IMR-90 (cell line): ENCODE data around the gene CCDC38. TPM values are rescaled to one million over a fixed set of nuclear protein-coding genes. Genes with fewer than 3 reads are reported as not detected.

Experiments
- ATAC-seq: fragments of 200-7000 bp; cut with Tn5 transposase; 2 replicates; pipeline ENCODE4 v1.9.1; 2020; ENCODE audit warnings: low read depth, mild to moderate bottlenecking, moderate library complexity
- BruUV-seq: library from RNA; stranded (reverse); fragments of 400-500 nt; replicated peaks from 2 replicates; lab custom pipeline; 2021; lab: Mats Ljungman, UMichigan
- CTCF ChIA-PET: fragments of 300-600 bp; formaldehyde crosslinking; extraction: SDS; loops from one replicate; lab custom pipeline; 2021; ENCODE audit warnings: antibody characterized with exemption; lab: Yijun Ruan, JAX
- POLR2A ChIA-PET: fragments of 300-600 bp; sonication (Branson Sonifier 250); formaldehyde crosslinking; loops from one replicate; lab custom pipeline; 2022; ENCODE audit warnings: antibody characterized with exemption; ENCODE audit not compliant: unreplicated experiment; lab: Charles Lee
- DNase-seq: peaks from one replicate; pipeline ENCODE4 v3.0.0; 2013
- H2AFZ ChIP-seq: replicated peaks from 2 replicates; pipeline ENCODE3; 2013; ENCODE audit warnings: low read length, mild to moderate bottlenecking; ENCODE audit not compliant: poor library complexity
- H2AK5ac ChIP-seq: 2 replicates; pipeline ENCODE4 v1.6.1; 2013; ENCODE audit warnings: low read depth, low read length, inconsistent platforms
- H2AK9ac ChIP-seq: replicated peaks from 2 replicates; pipeline ENCODE3; 2013; ENCODE audit warnings: mild to moderate bottlenecking, low read depth, low read length, moderate library complexity; ENCODE audit not compliant: poor library complexity
- H2BK120ac ChIP-seq: 2 replicates; pipeline ENCODE4 v1.6.1; 2013; ENCODE audit warnings: low read depth, low read length, inconsistent platforms
- H2BK15ac ChIP-seq: 3 replicates; pipeline ENCODE4 v1.6.1; 2013; ENCODE audit warnings: low read depth, low read length, inconsistent platforms
- H2BK20ac ChIP-seq: 2 replicates; pipeline ENCODE4 v1.6.1; 2013; ENCODE audit warnings: low read depth, mild to moderate bottlenecking, inconsistent platforms, low read length, moderate library complexity
- H2BK5ac ChIP-seq: 2 replicates; pipeline ENCODE4 v1.6.1; 2013; ENCODE audit warnings: mild to moderate bottlenecking, low read depth, low read length, inconsistent platforms; ENCODE audit not compliant: poor library complexity, severe bottlenecking
- H3K14ac ChIP-seq: replicated peaks from 2 replicates; pipeline ENCODE4 v1.6.1; 2013; ENCODE audit warnings: low read depth, low read length, inconsistent platforms
- H3K18ac ChIP-seq: 2 replicates; pipeline ENCODE4 v1.6.1; 2013; ENCODE audit warnings: low read depth, low read length, control low read depth
- H3K23ac ChIP-seq: 2 replicates; pipeline ENCODE4 v1.6.1; 2013; ENCODE audit warnings: low read depth, low read length, inconsistent platforms
- H3K27ac ChIP-seq: 2 replicates; pipeline ENCODE4 v1.5.1; 2013; ENCODE audit warnings: mild to moderate bottlenecking, control low read depth, low read length; ENCODE audit not compliant: insufficient read depth
- H3K27me3 ChIP-seq: 2 replicates; pipeline ENCODE4 v1.6.1; 2013; ENCODE audit warnings: low read length; ENCODE audit not compliant: control insufficient read depth, insufficient read depth
- H3K36me3 ChIP-seq: 2 replicates; pipeline ENCODE4 v1.6.1; 2013; ENCODE audit warnings: low read length, mixed read lengths; ENCODE audit not compliant: control insufficient read depth, insufficient read depth
- H3K4ac ChIP-seq: 2 replicates; pipeline ENCODE4 v1.6.1; 2013; ENCODE audit warnings: low read depth, low read length, inconsistent platforms
- H3K4me1 ChIP-seq: 2 replicates; pipeline ENCODE4 v1.6.1; 2013; ENCODE audit warnings: low read length, mixed read lengths; ENCODE audit not compliant: control insufficient read depth, insufficient read depth
- H3K4me2 ChIP-seq: 2 replicates; pipeline ENCODE4 v1.6.1; 2013; ENCODE audit warnings: low read depth, mild to moderate bottlenecking, control low read depth, low read length, moderate library complexity
- H3K4me3 ChIP-seq: 2 replicates; pipeline ENCODE4 v1.5.1; 2013; ENCODE audit warnings: low read depth, mild to moderate bottlenecking, control low read depth, low read length, moderate library complexity; ENCODE audit not compliant: insufficient read depth
- H3K56ac ChIP-seq: 2 replicates; pipeline ENCODE4 v1.6.1; 2013; ENCODE audit warnings: low read length, inconsistent platforms; ENCODE audit not compliant: insufficient read depth; ENCODE audit errors: extremely low read depth
- H3K79me1 ChIP-seq, 2 experiments: 2 replicates each; pipeline ENCODE4 v1.6.1; 2013; ENCODE audit warnings: low read length in 2 of 2, inconsistent platforms in 1 of 2, low read depth in 1 of 2
- H3K9ac ChIP-seq: 2 replicates; pipeline ENCODE4 v1.6.1; 2013; ENCODE audit warnings: low read depth, low read length, control low read depth
- H3K9me1 ChIP-seq: 2 replicates; pipeline ENCODE4 v1.6.1; 2013; ENCODE audit warnings: low read length, inconsistent platforms; ENCODE audit not compliant: insufficient read depth
- H3K9me3 ChIP-seq: 2 replicates; pipeline ENCODE4 v1.6.1; 2013; ENCODE audit warnings: low read length; ENCODE audit not compliant: control insufficient read depth, insufficient read depth
- H4K20me1 ChIP-seq: 2 replicates; pipeline ENCODE4 v1.6.1; 2013; ENCODE audit warnings: low read length, inconsistent platforms; ENCODE audit not compliant: insufficient read depth
- H4K5ac ChIP-seq: 2 replicates; pipeline ENCODE4 v1.6.1; 2013; ENCODE audit warnings: mild to moderate bottlenecking, low read depth, low read length, control low read depth
- H4K8ac ChIP-seq, 2 experiments: 2 replicates each; pipeline ENCODE4 v1.6.1; 2013; ENCODE audit warnings: low read depth in 2 of 2, low read length in 2 of 2, control low read depth in 1 of 2, inconsistent platforms in 1 of 2
- H4K91ac ChIP-seq: 2 replicates; pipeline ENCODE4 v1.6.1; 2013; ENCODE audit warnings: low read depth, low read length, inconsistent platforms; ENCODE audit not compliant: insufficient read depth
- BHLHE40 ChIP-seq: fragments of 150-350 bp; IDR thresholded peaks from 2 replicates; pipeline ENCODE4 v1.6.1; 2016; ENCODE audit warnings: mild to moderate bottlenecking, low read depth, low read length
- CEBPB ChIP-seq: IDR thresholded peaks from 2 replicates; pipeline ENCODE4 v1.6.1; 2012; ENCODE audit warnings: low read depth, low read length, improper control_type of control experiment
- CHD1 ChIP-seq: IDR thresholded peaks from 2 replicates; pipeline ENCODE4 v1.6.1; 2012; ENCODE audit warnings: low read depth, low read length, improper control_type of control experiment
- CTCF ChIP-seq: conservative IDR thresholded peaks from 2 replicates; pipeline ENCODE4 v1.5.1; 2012; ENCODE audit warnings: mild to moderate bottlenecking, low read depth, low read length, improper control_type of control experiment
- ELK1 ChIP-seq: fragments of 150-350 bp; IDR thresholded peaks from 2 replicates; pipeline ENCODE4 v1.6.1; 2016; ENCODE audit warnings: low read depth, mild to moderate bottlenecking, low read length, moderate library complexity, borderline replicate concordance
- FOS ChIP-seq: fragments of 150-350 bp; IDR thresholded peaks from 2 replicates; pipeline ENCODE4 v1.6.1; 2016; ENCODE audit warnings: low read depth, low read length
- MAFK ChIP-seq: IDR thresholded peaks from 2 replicates; pipeline ENCODE4 v1.6.1; 2012; ENCODE audit warnings: low read depth, low read length, improper control_type of control experiment
- MAZ ChIP-seq: IDR thresholded peaks from 2 replicates; pipeline ENCODE4 v1.6.1; 2012; ENCODE audit warnings: low read depth, mild to moderate bottlenecking, low read length, improper control_type of control experiment, moderate library complexity, borderline replicate concordance
- MXI1 ChIP-seq: IDR thresholded peaks from 2 replicates; pipeline ENCODE4 v1.6.1; 2012; ENCODE audit warnings: low read depth, mild to moderate bottlenecking, low read length, moderate library complexity, borderline replicate concordance
- NFE2L2 ChIP-seq: fragments of 150-350 bp; IDR thresholded peaks from 2 replicates; pipeline ENCODE4 v1.6.1; 2016; ENCODE audit warnings: low read depth, mild to moderate bottlenecking, low read length
- POLR2A ChIP-seq: IDR thresholded peaks from 2 replicates; pipeline ENCODE4 v1.6.1; 2012; ENCODE audit warnings: mild to moderate bottlenecking, low read depth, low read length
- RAD21 ChIP-seq: IDR thresholded peaks from 2 replicates; pipeline ENCODE4 v1.6.1; 2012; ENCODE audit warnings: low read length, improper control_type of control experiment
- RCOR1 ChIP-seq: IDR thresholded peaks from 2 replicates; pipeline ENCODE4 v1.6.1; 2012; ENCODE audit warnings: mild to moderate bottlenecking, low read length, improper control_type of control experiment; ENCODE audit not compliant: insufficient replicate concordance
- RFX5 ChIP-seq: IDR thresholded peaks from 2 replicates; pipeline ENCODE4 v1.8.0; 2012; ENCODE audit warnings: low read depth, mild to moderate bottlenecking, low read length, moderate library complexity
- SMC3 ChIP-seq: fragments of 150-350 bp; IDR thresholded peaks from 2 replicates; pipeline ENCODE4 v1.6.1; 2016; ENCODE audit warnings: low read depth, mild to moderate bottlenecking, antibody characterized with exemption, low read length, moderate library complexity
- USF2 ChIP-seq: fragments of 150-350 bp; IDR thresholded peaks from 2 replicates; pipeline ENCODE4 v1.6.1; 2017; ENCODE audit warnings: mild to moderate bottlenecking, antibody characterized with exemption, low read length, low read depth
- WGBS, 2 experiments: methylation state at CpG; one replicate each; pipeline versions ENCODE4 v1.1.5 to v1.1.7; 2013; ENCODE audit warnings: missing lambda C conversion rate in 2 of 2; ENCODE audit not compliant: insufficient read length in 1 of 2; ENCODE audit errors: extremely low coverage in 2 of 2; 5-methylcytosine and 5-hydroxymethylcytosine counted together
- dilution Hi-C: fragments of 300-500 bp; cut with HindIII; formaldehyde crosslinking; loops from one replicate; pipeline ENCODE4 v1.14.3; 2018; ENCODE audit warnings: low sequenced_read_pairs; ENCODE audit not compliant: unreplicated experiment
- in situ Hi-C: fragments of 300-500 bp; cut with MboI; formaldehyde crosslinking; loops from 3 replicates; pipeline ENCODE4 v1.14.3; 2019; ENCODE audit warnings: low sequenced_read_pairs, inconsistent platforms, mixed read lengths
- intact Hi-C: fragments of 100-400 bp; cut with micrococcal nuclease; formaldehyde crosslinking; loops from 2 replicates; pipeline ENCODE4 v1.10.0; 2022
- polyA plus RNA-seq, 3 experiments: library from polyadenylated mRNA; depleted of rRNA; stranded (reverse); fragments of >200 nt; gene quantifications; 2 replicates each; pipeline ENCODE4 v1.2.3, GENCODE V29; 2012; ENCODE audit warnings: low replicate concordance in 1 of 3
- total RNA-seq: library from RNA; depleted of rRNA; stranded (reverse); fragments of >200 nt; gene quantifications from 2 replicates; pipeline ENCODE4 v1.2.3, GENCODE V29; 2012

The CCDC38 gene
- total and polyA plus RNA-seq, 2 of the 4 experiments (the other 2 are of a cell fraction), result not detected

DNA sequence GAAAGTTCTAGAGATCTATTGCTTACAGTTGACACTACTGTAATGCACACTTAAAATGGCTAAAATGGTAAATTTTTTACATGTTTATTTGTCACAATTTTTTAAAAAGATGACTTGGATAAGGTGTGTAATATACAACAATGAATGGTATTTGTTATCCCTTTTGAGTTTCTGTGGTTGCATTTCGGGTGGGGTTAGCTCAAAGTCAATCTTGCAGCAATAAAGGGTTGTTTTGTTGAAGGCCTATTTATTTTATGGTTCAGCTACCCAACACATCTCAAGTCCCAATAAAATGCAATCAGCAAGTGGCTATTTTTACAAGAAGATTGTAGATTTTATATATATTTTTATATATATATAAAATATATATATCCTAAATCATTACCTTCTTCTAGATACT lies 61.5 kb downstream of the CCDC38 start:
- H3K79me1 ChIP-seq, result no peaks in the 10 kb centered on the region
- H3K14ac ChIP-seq, result no peak overlapping the region
- CTCF ChIA-PET, result no interaction called here
- no peak overlapping the region for H2BK15ac ChIP-seq
- H4K20me1 ChIP-seq, result no peaks in the 10 kb centered on the region
- H3K4me3 ChIP-seq, result no peak overlapping the region
- H3K27ac ChIP-seq, result no peak overlapping the region
- no peak overlapping the region for H2BK120ac ChIP-seq
- dilution Hi-C loops (no loop called here), in situ Hi-C loops (no loop called here), intact Hi-C loops (no loop called here)
- no peak overlapping the region for H3K4me2 ChIP-seq
- no peak overlapping the region for H4K91ac ChIP-seq
- no peaks in the 10 kb centered on the region for H3K27me3 ChIP-seq
- no peak overlapping the region for H2AK5ac ChIP-seq
- H3K18ac ChIP-seq, result no peak overlapping the region
- WGBS, 2 experiments, result no CpG with 5 or more reads among the region's 1 CpG
- BruUV-seq, result no TSS peak
- ATAC-seq (no peak), DNase-seq (no peak)
- no peak overlapping the region for H2AFZ ChIP-seq
- H2BK5ac ChIP-seq, result no peak overlapping the region
- H4K8ac ChIP-seq, result no peak overlapping the region
- no peak overlapping the region for H2AK9ac ChIP-seq
- H3K9ac ChIP-seq, result no peak overlapping the region
- TF ChIP-seq MAZ (no peak), CTCF (no peak), POLR2A (no peak), MXI1 (no peak), RAD21 (no peak), CEBPB (no peak), RFX5 (no peak), RCOR1 (no peak), NFE2L2 (no peak), USF2 (no peak), ELK1 (no peak), SMC3 (no peak), FOS (no peak), MAFK (no peak), BHLHE40 (no peak), CHD1 (no peak)
- H3K9me3 ChIP-seq, result no peaks in the 10 kb centered on the region
- H2BK20ac ChIP-seq, result no peak overlapping the region
- no peak overlapping the region for H3K56ac ChIP-seq
- no peaks in the 10 kb centered on the region for H3K9me1 ChIP-seq
- POLR2A ChIA-PET, result no interaction called here
- H3K4ac ChIP-seq, result no peak overlapping the region
- no peaks in the 10 kb centered on the region for H3K4me1 ChIP-seq
- H3K23ac ChIP-seq, result no peak overlapping the region
- no peak overlapping the region for H4K5ac ChIP-seq
- H3K36me3 ChIP-seq, result no peaks in the 10 kb centered on the region
